K562 (cell line): ENCODE data around the gene CNTN4. TPM values are rescaled to one million over a fixed set of nuclear protein-coding genes. Genes with fewer than 3 reads are reported as not detected.

Experiments used
- ATAC-seq: fragments of 200-7000 bp; cut with Tn5 transposase; 3 replicates; pipeline ENCODE4 v1.9.1; 2020; ENCODE audit warnings: moderate library complexity
- BruUV-seq: library from RNA; stranded (reverse); fragments of 400-500 nt; replicated peaks from 2 replicates; lab custom pipeline; 2021; lab: Mats Ljungman, UMichigan
- CTCF ChIA-PET: fragments of 300-600 bp; formaldehyde crosslinking; extraction: SDS; loops from one replicate; lab custom pipeline; 2021; ENCODE audit warnings: low intra/inter-chr PET ratio; lab: Yijun Ruan, JAX
- POLR2A ChIA-PET: fragments of 300-600, 350-650 bp; sonication (Branson Sonifier 250); formaldehyde crosslinking; extraction: SDS; loops from one replicate; lab custom pipeline; 2021; ENCODE audit warnings: antibody characterized with exemption, inconsistent platforms; lab: Yijun Ruan, JAX
- DNase-seq, 4 experiments: peaks; one replicate each; pipeline versions ENCODE4 v3.0.0 to v3.0.0-alpha.2; 2011 to 2018; ENCODE audit warnings: low spot score in 3 of 4, mixed read lengths in 3 of 4; ENCODE audit errors: extremely low read depth in 1 of 4
- FAIRE-seq: peaks from 2 replicates; lab custom pipeline; 2011; peaks lifted over from hg19 to GRCh38; lab: Jason Lieb, UNC
- H2AFZ ChIP-seq: 2 replicates; pipeline ENCODE4 v1.6.0; 2011; ENCODE audit warnings: low read depth, low read length, control low read depth, inconsistent platforms
- H3K27ac ChIP-seq: fragments of 200-600 bp; 3 replicates; pipeline ENCODE4 v1.8.0; 2011; ENCODE audit warnings: low read depth, mild to moderate bottlenecking, control low read depth, inconsistent platforms, low read length, moderate library complexity, mixed read lengths; ENCODE audit errors: extremely low read depth
- H3K27me3 ChIP-seq, 2 experiments: fragments of 300-600 bp in 1 of 2; 2 replicates in 1 of 2; 3 replicates in 1 of 2; pipeline versions ENCODE4 v1.6.0 to v1.8.0; 2011; ENCODE audit warnings: inconsistent platforms in 2 of 2, low read length in 2 of 2, mild to moderate bottlenecking in 1 of 2, mixed read lengths in 1 of 2, moderate library complexity in 1 of 2; ENCODE audit not compliant: control insufficient read depth in 2 of 2, insufficient read depth in 2 of 2
- H3K36me3 ChIP-seq: fragments of 300-600 bp; 3 replicates; pipeline ENCODE4 v1.8.0; 2011; ENCODE audit warnings: mild to moderate bottlenecking, low read length, inconsistent platforms; ENCODE audit not compliant: control insufficient read depth, insufficient read depth
- H3K4me1 ChIP-seq, 2 experiments: fragments of 200-600 bp in 1 of 2; replicated peaks in 1 of 2; 2 replicates in 1 of 2; 3 replicates in 1 of 2; pipeline versions ENCODE4 v1.5.1 to v1.8.0; 2011; ENCODE audit warnings: inconsistent platforms in 2 of 2, low read length in 2 of 2, mild to moderate bottlenecking in 1 of 2, mixed read lengths in 1 of 2, moderate library complexity in 1 of 2; ENCODE audit not compliant: control insufficient read depth in 2 of 2, insufficient read depth in 2 of 2
- H3K4me2 ChIP-seq: 2 replicates; pipeline ENCODE4 v1.6.1; 2011; ENCODE audit warnings: low read length, control low read depth, inconsistent platforms, mixed read lengths; ENCODE audit not compliant: insufficient read depth
- H3K4me3 ChIP-seq: fragments of 200-600 bp; sonication (generic), shearing (Covaris generic); 2 replicates; pipeline ENCODE4 v1.5.1; 2016; ENCODE audit warnings: control low read depth, inconsistent platforms
- H3K79me2 ChIP-seq: fragments of 200-600 bp; 3 replicates; pipeline ENCODE4 v1.8.0; 2011; ENCODE audit warnings: low read length, inconsistent platforms; ENCODE audit not compliant: control insufficient read depth, insufficient read depth
- H3K9ac ChIP-seq, 2 experiments: 2 replicates each; pipeline versions ENCODE4 v1.6.0 to v1.6.1; 2011; ENCODE audit warnings: low read depth in 2 of 2, low read length in 2 of 2, control low read depth in 1 of 2, inconsistent platforms in 1 of 2, mild to moderate bottlenecking in 1 of 2, mixed read lengths in 1 of 2; ENCODE audit not compliant: insufficient read depth in 1 of 2
- H3K9me1 ChIP-seq: one replicate; pipeline ENCODE4 v1.6.0; 2011; ENCODE audit warnings: inconsistent platforms, mild to moderate bottlenecking, low read length, moderate library complexity; ENCODE audit not compliant: control insufficient read depth, insufficient read depth
- H3K9me3 ChIP-seq: replicated peaks from 2 replicates; pipeline ENCODE4 v1.5.1; 2011; ENCODE audit warnings: low read depth, low read length, inconsistent platforms; ENCODE audit not compliant: control insufficient read depth, insufficient read depth
- H4K20me1 ChIP-seq: replicated peaks from 2 replicates; pipeline ENCODE4 v1.6.1; 2011; ENCODE audit warnings: low read length, inconsistent platforms, mixed read lengths; ENCODE audit not compliant: control insufficient read depth, insufficient read depth
- IRF1 ChIP-seq: sonication (generic); formaldehyde crosslinking; IDR thresholded peaks from 2 replicates; pipeline ENCODE4 v1.8.0; 2022; ENCODE audit warnings: missing genetic modification reagents, mild to moderate bottlenecking, borderline replicate concordance
- MBD1 ChIP-seq: fragments of 250-450 bp; sonication (Bioruptor Pico); IDR thresholded peaks from 2 replicates; pipeline ENCODE4 v1.8.0; 2022; ENCODE audit warnings: inconsistent platforms
- WGBS: fragments of 100-300 bp; shearing (Covaris generic); methylation state at CpG from one replicate; pipeline ENCODE4 v1.1.6; 2016; ENCODE audit warnings: low coverage, mixed read lengths; ENCODE audit not compliant: insufficient coverage; ENCODE audit errors: missing lambda C conversion rate; 5-methylcytosine and 5-hydroxymethylcytosine counted together
- in situ Hi-C: fragments of 300-500 bp; cut with MboI; formaldehyde crosslinking; loops from 4 replicates; pipeline ENCODE4 v1.15.0; 2018; ENCODE audit warnings: inconsistent platforms, mixed read lengths
- intact Hi-C: fragments of 100-400 bp; cut with micrococcal nuclease; formaldehyde crosslinking; loops from 2 replicates; pipeline ENCODE4 v1.14.2; 2022
- polyA plus RNA-seq, 8 experiments: library from polyadenylated mRNA; depleted of rRNA in 4 of 8; stranded (reverse) in 5 of 8; unstranded in 3 of 8; fragments of >200 nt; fragmentation: Nextera tagmentation in 2 of 8; fragmentation: Illumina TruSeq in 1 of 8; extraction: Ambion mirVana in 2 of 8; extraction: Trizol in 1 of 8; gene quantifications; 2 replicates each; pipeline versions ENCODE4 v1.2.1 to v1.2.3, GENCODE V29; 2011 to 2014; ENCODE audit warnings: inconsistent platforms in 1 of 8, missing spikeins in 1 of 8
- total RNA-seq, 7 experiments: library from RNA; depleted of rRNA in 6 of 7; stranded (reverse); fragments of >200 nt in 6 of 7; fragmentation: Illumina TruSeq in 2 of 7; extraction: Trizol in 2 of 7; gene quantifications; 2 replicates each; pipeline versions ENCODE4 v1.2.1 to v1.2.3, GENCODE V29; 2011 to 2021; ENCODE audit warnings: low replicate concordance in 1 of 7

Gene CNTN4
- total and polyA plus RNA-seq, 9 of the 15 experiments (the other 6 are each of a cell fraction or from before 2014, with no cell fraction given): not detected

GRCh38 chr3:3038201-3038991 is 939.7 kb downstream of the CNTN4 start:
- H3K9ac ChIP-seq: no peak overlapping the region
- ChIA-PET POLR2A (interaction anchor here (0.7 to 1.3 kb wide), 5 partner anchors 10 to 208 kb away, joined by 3 read pairs; no protein-coding TSS in a partner anchor), CTCF (no interaction called here)
- no peaks in the 10 kb centered on the region for H3K4me1 ChIP-seq
- DNase-seq: no peak
- peak; percentile 48 for ATAC-seq
- no peak overlapping the region for H3K4me3 ChIP-seq
- FAIRE-seq: no peak
- no peaks in the 10 kb centered on the region for H3K36me3 ChIP-seq
- TF ChIP-seq IRF1 (no peak), MBD1 (CRISPR knock-in tag) (no peak)
- no peaks in the 10 kb centered on the region for H3K9me3 ChIP-seq
- BruUV-seq: no TSS peak
- H3K27me3 ChIP-seq: peaks cover 10 to 14% of the 10 kb centered on the region in 2 experiments
- H2AFZ ChIP-seq: no peak overlapping the region
- WGBS: under 1% methylated on average over 25 of the region's 25 CpGs
- intact Hi-C loops: loop anchor here (10.0 kb wide), 1 partner anchor 136 kb away; the partner anchor contains the start of gene CRBN
- no peaks in the 10 kb centered on the region for H3K79me2 ChIP-seq
- in situ Hi-C loops: no loop called here
- H3K27ac ChIP-seq: no peak overlapping the region
- H4K20me1 ChIP-seq: no peaks in the 10 kb centered on the region
- H3K4me2 ChIP-seq: no peak overlapping the region
- H3K9me1 ChIP-seq: no peaks in the 10 kb centered on the region
